HL-60 (cell line): ENCODE measurements around the gene FBXL7.

Experiments
- DNase-seq, 2 experiments: peaks; one replicate each; pipeline ENCODE4 v3.0.0-alpha.2; 2010 to 2020; ENCODE audit warnings: low read depth in 1 of 2, low spot score in 1 of 2
- H3K27ac ChIP-seq: fragments of 250-450 bp; sonication (Bioruptor Pico); replicated peaks from 2 replicates; pipeline ENCODE4 v1.5.1; 2020; ENCODE audit warnings: mild to moderate bottlenecking, moderate library complexity
- H3K27me3 ChIP-seq: fragments of 250-450 bp; sonication (Bioruptor Pico); 2 replicates; pipeline ENCODE4 v1.5.1; 2021; ENCODE audit warnings: mild to moderate bottlenecking, moderate library complexity; ENCODE audit not compliant: insufficient read depth, poor library complexity, severe bottlenecking
- H3K4me3 ChIP-seq: replicated peaks from 2 replicates; pipeline ENCODE4 v1.5.1; 2011; ENCODE audit warnings: mild to moderate bottlenecking, control low read depth, low read length; ENCODE audit not compliant: insufficient read depth
- CTCF ChIP-seq: IDR thresholded peaks from one replicate; pipeline ENCODE4 v1.5.1; 2011; ENCODE audit warnings: low read length, control low read depth, inconsistent platforms; ENCODE audit not compliant: insufficient read depth
- GABPA ChIP-seq: IDR thresholded peaks from 2 replicates; pipeline ENCODE4 v1.6.1; 2012; ENCODE audit warnings: low read depth
- POLR2AphosphoS5 ChIP-seq: IDR thresholded peaks from 2 replicates; pipeline ENCODE4 v1.6.1; 2012; ENCODE audit warnings: low read depth
- REST ChIP-seq: IDR thresholded peaks from 2 replicates; pipeline ENCODE4 v1.6.1; 2012; ENCODE audit warnings: low read depth; ENCODE audit not compliant: insufficient replicate concordance
- SPI1 ChIP-seq: IDR thresholded peaks from 2 replicates; pipeline ENCODE4 v1.6.1; 2012; ENCODE audit warnings: low read depth, mild to moderate bottlenecking, borderline replicate concordance

FBXL7 gene

GRCh38 chr5:15693382-15693728, 193.4 kb downstream of the FBXL7 start:
- H3K27ac ChIP-seq: no peak overlapping the region
- no peak for DNase-seq
- H3K27me3 ChIP-seq: no peaks in the 10 kb centered on the region
- TF ChIP-seq POLR2AphosphoS5 (no peak), CTCF (no peak)
- no peak overlapping the region for H3K4me3 ChIP-seq

GRCh38 chr5:15693933-15694332, 194.0 kb downstream of the FBXL7 start:
- TF ChIP-seq GABPA (no peak), CTCF (no peak), POLR2AphosphoS5 (no peak), REST (no peak), SPI1 (no peak)

GRCh38 chr5:15694696-15695214, 194.8 kb downstream of the FBXL7 start:
- TF ChIP-seq SPI1 (no peak), POLR2AphosphoS5 (no peak), REST (no peak), GABPA (no peak), CTCF (no peak)
- Histone ChIP-seq H3K27me3 (no peaks in the 10 kb centered on the region), H3K27ac (no peak overlapping the region), H3K4me3 (no peak overlapping the region)
- DNase-seq: no peak

More at GRCh38 chr5:15693933-15694332, 194.0 kb downstream of the FBXL7 start:
- no peak overlapping the region for H3K27ac ChIP-seq
- DNase-seq: no peak
- no peaks in the 10 kb centered on the region for H3K27me3 ChIP-seq
- H3K4me3 ChIP-seq: no peak overlapping the region

GRCh38 chr5:15695215-15695731, 195.3 kb downstream of the FBXL7 start:
- no peak overlapping the region for H3K27ac ChIP-seq
- TF ChIP-seq REST (no peak), CTCF (no peak), SPI1 (no peak), GABPA (no peak), POLR2AphosphoS5 (no peak)
- H3K4me3 ChIP-seq: no peak overlapping the region
- no peaks in the 10 kb centered on the region for H3K27me3 ChIP-seq
- no peak for DNase-seq
